OCI-M2 (cell line): ENCODE data around the gene CPSF6.

Experiments
- DNase-seq: peaks from one replicate; lab custom pipeline; 2025; ENCODE audit not compliant: unreplicated experiment; lab: John Stamatoyannopoulos, UW

Gene CPSF6

DNA sequence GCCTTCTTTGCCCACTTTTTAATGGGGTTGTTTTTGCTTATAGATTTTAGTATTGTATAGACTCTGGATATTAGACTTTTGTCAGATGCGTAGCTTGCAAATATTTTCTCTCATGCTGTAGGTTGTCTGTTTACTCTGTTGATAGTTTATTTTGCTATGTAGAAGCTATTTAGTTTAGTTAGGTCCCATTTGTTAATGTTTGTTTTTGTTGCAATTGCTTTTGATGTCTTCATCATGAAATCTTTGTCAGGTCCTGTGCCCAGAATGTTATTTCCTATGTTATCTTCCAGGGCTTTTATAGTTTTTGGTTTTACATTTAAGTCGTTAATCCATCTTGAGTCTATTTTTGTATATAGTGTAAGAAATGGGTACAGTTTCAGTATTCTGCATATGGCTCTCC is 78.9 kb downstream of the CPSF6 start:
- DNase-seq = no peak

DNA sequence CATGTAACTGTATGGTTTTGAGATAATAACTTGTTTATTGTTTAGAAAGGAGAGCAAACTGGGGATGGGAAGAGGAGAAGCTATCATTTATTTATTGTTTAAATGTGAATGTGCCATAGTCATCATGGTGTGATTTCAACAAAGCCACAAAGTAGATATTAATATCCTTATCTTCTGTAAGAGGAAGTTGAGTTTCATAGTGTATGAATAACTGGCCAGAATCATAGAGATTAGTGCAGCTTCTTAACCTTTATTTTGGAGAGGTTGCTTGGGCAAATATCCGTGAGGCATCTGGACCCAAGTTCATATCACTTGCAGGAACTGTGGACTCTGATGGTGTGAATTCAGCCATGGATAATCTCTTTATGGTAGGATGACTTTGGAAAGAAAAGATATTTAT is 82.0 kb downstream of the CPSF6 start:
- DNase-seq = no peak
